ENCODE data around the gene EXOSC1. TPM values are rescaled to one million over a fixed set of nuclear protein-coding genes. Genes with fewer than 3 reads are reported as not detected.

The EXOSC1 gene
- total RNA-seq, 2 donors from 2014 or later: 21.8 to 30.8 TPM

GRCh38 chr10:97485647-97486281, 40.0 kb upstream of the EXOSC1 start:
- no peaks in the 10 kb centered on the region for H3K9me3 ChIP-seq
- no peak overlapping the region for H3K27ac ChIP-seq
- WGBS: 90% methylated on average over 4 of the region's 4 CpGs
- H3K4me3 ChIP-seq: no peak overlapping the region
- intact Hi-C loops (cut with DNase I): no loop called here
- DNase-seq (ENCODE audit: low spot score): no peak
- H3K36me3 ChIP-seq: no peaks in the 10 kb centered on the region
- no peaks in the 10 kb centered on the region for H3K27me3 ChIP-seq (replicated peaks; ENCODE audit: insufficient read depth)
- TF ChIP-seq POLR2AphosphoS5 (IDR thresholded peaks at IDR 0.05) (no peak), CTCF (IDR thresholded peaks at IDR 0.05) (no peak), POLR2A (IDR thresholded peaks at IDR 0.05) (no peak)
- H3K4me1 ChIP-seq (replicated peaks): no peaks in the 10 kb centered on the region

- H3K27me3 ChIP-seq (replicated peaks; ENCODE audit: insufficient read depth): no peaks in the 10 kb centered on the region
- intact Hi-C loops (cut with DNase I): no loop called here
- H3K9me3 ChIP-seq: no peaks in the 10 kb centered on the region
- no peak overlapping the region for H3K4me3 ChIP-seq
- H3K27ac ChIP-seq: no peak overlapping the region
- TF ChIP-seq POLR2A (IDR thresholded peaks at IDR 0.05) (no peak), POLR2AphosphoS5 (IDR thresholded peaks at IDR 0.05) (no peak), CTCF (IDR thresholded peaks at IDR 0.05) (no peak)
- no peaks in the 10 kb centered on the region for H3K4me1 ChIP-seq (replicated peaks)
- no peaks in the 10 kb centered on the region for H3K36me3 ChIP-seq
- DNase-seq (ENCODE audit: low spot score): no peak
- WGBS: 96% methylated on average over 1 of the region's 1 CpG
Observed at GRCh38 chr10:97483921-97484320, 38.1 kb upstream of the EXOSC1 start.

GRCh38 chr10:97483506-97483905, 37.7 kb upstream of the EXOSC1 start:
- H3K9me3 ChIP-seq: no peaks in the 10 kb centered on the region
- no peak overlapping the region for H3K27ac ChIP-seq

GRCh38 chr10:97482381-97482780, 36.6 kb upstream of the EXOSC1 start:
- H3K36me3 ChIP-seq: peaks cover 0 to 5% of the 10 kb centered on the region in 2 donors
- H3K4me3 ChIP-seq: no peak overlapping the region
- H3K27me3 ChIP-seq (replicated peaks; ENCODE audit: insufficient read depth): no peaks in the 10 kb centered on the region
- no peak for TF ChIP-seq CTCF (IDR thresholded peaks at IDR 0.05)
- no peak for TF ChIP-seq POLR2AphosphoS5 (IDR thresholded peaks at IDR 0.05)
- no peak for TF ChIP-seq POLR2A (IDR thresholded peaks at IDR 0.05)
- intact Hi-C loops (cut with DNase I): no loop called here
- no peak overlapping the region for H3K27ac ChIP-seq
- no peaks in the 10 kb centered on the region for H3K4me1 ChIP-seq (replicated peaks)
- DNase-seq (ENCODE audit: low spot score): no peak
- WGBS: 91% methylated on average over 1 of the region's 1 CpG
- no peaks in the 10 kb centered on the region for H3K9me3 ChIP-seq

More at GRCh38 chr10:97483506-97483905, 37.7 kb upstream of the EXOSC1 start:
- TF ChIP-seq CTCF (IDR thresholded peaks at IDR 0.05) (no peak), POLR2A (IDR thresholded peaks at IDR 0.05) (no peak), POLR2AphosphoS5 (IDR thresholded peaks at IDR 0.05) (no peak)
- intact Hi-C loops (cut with DNase I): no loop called here
- DNase-seq (ENCODE audit: low spot score): no peak
- no peaks in the 10 kb centered on the region for H3K4me1 ChIP-seq (replicated peaks)
- H3K27me3 ChIP-seq (replicated peaks; ENCODE audit: insufficient read depth): no peaks in the 10 kb centered on the region
- WGBS: 51% methylated on average over 3 of the region's 3 CpGs
- H3K4me3 ChIP-seq: no peak overlapping the region
- no peaks in the 10 kb centered on the region for H3K36me3 ChIP-seq

- 86% methylated on average over 4 of the region's 4 CpGs for WGBS
- Histone ChIP-seq H3K27me3 (replicated peaks; ENCODE audit: insufficient read depth) (no peaks in the 10 kb centered on the region), H3K36me3 (peaks cover 0 to 13% of the 10 kb centered on the region in 2 donors), H3K9me3 (no peaks in the 10 kb centered on the region), H3K27ac (no peak overlapping the region), H3K4me3 (no peak overlapping the region), H3K4me1 (replicated peaks) (no peaks in the 10 kb centered on the region)
- DNase-seq (ENCODE audit: low spot score): no peak
- no peak for TF ChIP-seq CTCF (IDR thresholded peaks at IDR 0.05)
- no peak for TF ChIP-seq POLR2AphosphoS5 (IDR thresholded peaks at IDR 0.05)
- TF ChIP-seq POLR2A (IDR thresholded peaks at IDR 0.05): no peak
- intact Hi-C loops (cut with DNase I): no loop called here
Observed at GRCh38 chr10:97481071-97481470, 35.3 kb upstream of the EXOSC1 start.

All from prostate gland (tissue), 2 donors.